Panc1 (cell line): ENCODE results near the gene TMEM212. TPM values are rescaled to one million over a fixed set of nuclear protein-coding genes. Genes with fewer than 3 reads are reported as not detected.

ENCODE experiments used
- ATAC-seq: fragments of 200-7000 bp; cut with Tn5 transposase; 2 replicates; pipeline ENCODE4 v1.9.1; 2020; ENCODE audit warnings: mild to moderate bottlenecking, moderate library complexity
- BruUV-seq: library from RNA; stranded (reverse); fragments of 400-500 nt; replicated peaks from 2 replicates; lab custom pipeline; 2021; lab: Mats Ljungman, UMichigan
- CTCF ChIA-PET: fragments of 300-600 bp; sonication (Branson Sonifier 250); formaldehyde crosslinking; loops from one replicate; lab custom pipeline; 2022; ENCODE audit warnings: antibody characterized with exemption; lab: Charles Lee
- POLR2A ChIA-PET: fragments of 300-600 bp; sonication (Branson Sonifier 250); formaldehyde crosslinking; loops from one replicate; lab custom pipeline; 2022; ENCODE audit warnings: antibody characterized with exemption; lab: Charles Lee
- DNase-seq: peaks from one replicate; pipeline ENCODE4 v3.0.0-alpha.2; 2010; ENCODE audit warnings: low read depth, low spot score
- H3K27ac ChIP-seq: 2 replicates; pipeline ENCODE4 v1.5.1; 2011; ENCODE audit warnings: mild to moderate bottlenecking, low read length, inconsistent platforms
- H3K27me3 ChIP-seq: fragments of 200-500 bp; sonication (Bioruptor generic); 2 replicates; pipeline ENCODE4 v1.6.0; 2014; ENCODE audit warnings: low read length, inconsistent platforms; ENCODE audit not compliant: control insufficient read depth, insufficient read depth
- H3K36me3 ChIP-seq: fragments of 200-500 bp; sonication (Bioruptor generic); 2 replicates; pipeline ENCODE4 v1.5.1; 2014; ENCODE audit warnings: inconsistent platforms, mild to moderate bottlenecking, low read length, moderate library complexity; ENCODE audit not compliant: control insufficient read depth, insufficient read depth
- H3K4me1 ChIP-seq: 2 replicates; pipeline ENCODE4 v1.5.1; 2011; ENCODE audit warnings: inconsistent platforms, mild to moderate bottlenecking, low read length, moderate library complexity; ENCODE audit not compliant: control insufficient read depth, insufficient read depth
- H3K4me3 ChIP-seq, 2 experiments: 2 replicates each; pipeline ENCODE4 v1.5.1; 2011 to 2012; ENCODE audit warnings: low read depth in 2 of 2, low read length in 2 of 2, mild to moderate bottlenecking in 2 of 2, inconsistent platforms in 1 of 2, moderate library complexity in 1 of 2
- H3K9me3 ChIP-seq: fragments of 200-500 bp; sonication (Bioruptor generic); 2 replicates; pipeline ENCODE4 v1.5.1; 2014; ENCODE audit warnings: low read depth, mild to moderate bottlenecking, inconsistent platforms, low read length, moderate library complexity; ENCODE audit not compliant: control insufficient read depth, insufficient read depth
- CTCF ChIP-seq: fragments of 450-650 bp; IDR thresholded peaks from 2 replicates; pipeline ENCODE4 v1.5.1; 2017; ENCODE audit warnings: mild to moderate bottlenecking
- POLR2AphosphoS5 ChIP-seq: IDR thresholded peaks from 2 replicates; pipeline ENCODE4 v1.6.1; 2012; ENCODE audit warnings: mild to moderate bottlenecking, low read depth, low read length, moderate library complexity
- REST ChIP-seq, 2 experiments: IDR thresholded peaks; 2 replicates each; pipeline ENCODE4 v1.6.1; 2011 to 2012; ENCODE audit warnings: low read depth in 2 of 2, control low read depth in 1 of 2, low read length in 1 of 2, mild to moderate bottlenecking in 1 of 2, moderate library complexity in 1 of 2; ENCODE audit not compliant: insufficient read depth in 1 of 2
- SIN3A ChIP-seq: IDR thresholded peaks from 2 replicates; pipeline ENCODE4 v1.6.1; 2012; ENCODE audit warnings: low read depth, mild to moderate bottlenecking, low read length, moderate library complexity, borderline replicate concordance; ENCODE audit not compliant: insufficient read depth
- TCF7L2 ChIP-seq: IDR thresholded peaks from 2 replicates; pipeline ENCODE4 v1.6.1; 2011; ENCODE audit warnings: mild to moderate bottlenecking, low read depth, low read length, inconsistent platforms
- in situ Hi-C: cut with HindIII; loops from 2 replicates; pipeline ENCODE4 v1.10.0; 2016; ENCODE audit warnings: low sequenced_read_pairs, low pct_unique_long_range_greater_than_20kb
- intact Hi-C: fragments of 100-400 bp; cut with micrococcal nuclease; formaldehyde crosslinking; loops from one replicate; pipeline ENCODE4 v1.10.0; 2022; ENCODE audit not compliant: unreplicated experiment
- total RNA-seq: library from RNA; stranded (reverse); gene quantifications from one replicate; pipeline ENCODE4 v1.2.1, GENCODE V29; 2021; ENCODE audit not compliant: unreplicated experiment

The TMEM212 gene
- total RNA-seq, 1 experiment from 2014 or later: not detected

GRCh38 chr3:171844873-171845272 lies 1.7 kb downstream of the TMEM212 start:
- no peak overlapping the region for H3K27ac ChIP-seq
- no peak overlapping the region for H3K4me3 ChIP-seq
- H3K27me3 ChIP-seq: no peaks in the 10 kb centered on the region
- no peaks in the 10 kb centered on the region for H3K4me1 ChIP-seq
- H3K36me3 ChIP-seq: no peaks in the 10 kb centered on the region
- in situ Hi-C loops: no loop called here
- BruUV-seq: no TSS peak
- ATAC-seq (no peak), DNase-seq (no peak)
- TF ChIP-seq CTCF: no peak
- ChIA-PET POLR2A (no interaction called here), CTCF (no interaction called here)
- intact Hi-C loops: no loop called here
- no peaks in the 10 kb centered on the region for H3K9me3 ChIP-seq

GRCh38 chr3:171845481-171846284 lies 2.5 kb downstream of the TMEM212 start:
- ChIA-PET POLR2A (no interaction called here), CTCF (no interaction called here)
- no peak overlapping the region for H3K4me3 ChIP-seq
- BruUV-seq: no TSS peak
- DNase-seq (no peak), ATAC-seq (no peak)
- H3K27ac ChIP-seq: no peak overlapping the region
- intact Hi-C loops (no loop called here), in situ Hi-C loops (no loop called here)
- no peaks in the 10 kb centered on the region for H3K4me1 ChIP-seq
- TF ChIP-seq CTCF: no peak
- TF ChIP-seq POLR2AphosphoS5: no peak
- TF ChIP-seq TCF7L2: no peak
- TF ChIP-seq SIN3A: no peak
- no peak for TF ChIP-seq REST (IDR thresholded peaks at IDR 0.05; ENCODE audit: insufficient read depth in 1 of 2, low read depth in 2 of 2, low read length in 1 of 2)
- no peaks in the 10 kb centered on the region for H3K36me3 ChIP-seq
- H3K27me3 ChIP-seq: no peaks in the 10 kb centered on the region
- no peaks in the 10 kb centered on the region for H3K9me3 ChIP-seq
